CD4-positive, alpha-beta T cell (primary cell): ENCODE data around the gene CRTAC1. TPM values are rescaled to one million over a fixed set of nuclear protein-coding genes. Genes with fewer than 3 reads are reported as not detected.

ENCODE experiments used
- ATAC-seq: fragments of 200-7000 bp; cut with Tn5 transposase; one replicate; pipeline ENCODE4 v1.10.0; 2022; ENCODE audit warnings: mild to moderate bottlenecking; ENCODE audit not compliant: poor library complexity
- CTCF ChIA-PET: fragments of 350-600 bp; sonication (Branson Sonifier 250); formaldehyde crosslinking; loops from one replicate; lab custom pipeline; 2021; ENCODE audit warnings: antibody characterized with exemption, inconsistent platforms; lab: Charles Lee
- POLR2A ChIA-PET: fragments of 350-600 bp; sonication (Branson Sonifier 250); formaldehyde crosslinking; loops from one replicate; lab custom pipeline; 2021; ENCODE audit warnings: antibody characterized with exemption, inconsistent platforms; lab: Charles Lee
- DNase-seq, 14 experiments: peaks; one replicate each; pipeline ENCODE4 v3.0.0-alpha.2; 2013 to 2020; ENCODE audit warnings: mixed read lengths in 2 of 14
- H3K27ac ChIP-seq, 2 donors: one replicate each; pipeline versions ENCODE4 v1.5.1 to v1.7.0; 2013; ENCODE audit warnings: low read length in 2 of 2, low read depth in 1 of 2, mild to moderate bottlenecking in 1 of 2
- H3K27me3 ChIP-seq, 2 experiments: 1 replicate in 1 of 2; 2 replicates in 1 of 2; pipeline versions ENCODE4 v1.6.1 to v1.7.0; 2013; ENCODE audit warnings: low read length in 2 of 2, control low read depth in 1 of 2, mild to moderate bottlenecking in 1 of 2, moderate library complexity in 1 of 2; ENCODE audit not compliant: insufficient read depth in 2 of 2, control insufficient read depth in 1 of 2
- H3K36me3 ChIP-seq: one replicate; pipeline ENCODE4 v1.6.1; 2013; ENCODE audit warnings: low read length, control low read depth; ENCODE audit not compliant: insufficient read depth
- H3K4me1 ChIP-seq: one replicate; pipeline ENCODE4 v1.6.1; 2013; ENCODE audit warnings: low read length, control low read depth; ENCODE audit not compliant: insufficient read depth
- H3K4me3 ChIP-seq: one replicate; pipeline ENCODE4 v1.5.1; 2013; ENCODE audit warnings: mild to moderate bottlenecking, low read length, moderate library complexity
- H3K9me3 ChIP-seq, 2 experiments: 1 replicate in 1 of 2; 2 replicates in 1 of 2; pipeline versions ENCODE4 v1.6.1 to v1.7.0; 2013; ENCODE audit warnings: low read length in 2 of 2, mild to moderate bottlenecking in 2 of 2, control low read depth in 1 of 2, moderate library complexity in 1 of 2; ENCODE audit not compliant: control insufficient read depth in 1 of 2, insufficient read depth in 1 of 2
- H3K27ac Mint-ChIP-seq: one replicate; pipeline ENCODE4 v1.8.0; 2020; ENCODE audit warnings: mixed read lengths
- H3K27me3 Mint-ChIP-seq: one replicate; pipeline ENCODE4 v1.8.0; 2021; ENCODE audit warnings: mixed read lengths
- H3K36me3 Mint-ChIP-seq: one replicate; pipeline ENCODE4 v1.8.0; 2021; ENCODE audit warnings: low read depth, mixed read lengths
- H3K4me1 Mint-ChIP-seq: one replicate; pipeline ENCODE4 v1.8.0; 2021; ENCODE audit warnings: low read depth, mixed read lengths
- H3K4me3 Mint-ChIP-seq: one replicate; pipeline ENCODE4 v1.8.0; 2020; ENCODE audit warnings: mild to moderate bottlenecking, mixed read lengths
- H3K9me3 Mint-ChIP-seq: one replicate; pipeline ENCODE4 v1.8.0; 2020; ENCODE audit warnings: mixed read lengths
- intact Hi-C, 2 experiments: fragments of 100-400 bp; cut with DNase I in 1 of 2; cut with micrococcal nuclease in 1 of 2; formaldehyde crosslinking; loops; one replicate each; pipeline versions ENCODE4 v1.15.1 to v1.9.0; 2023 to 2025; cut with DNase I, micrococcal nuclease
- total RNA-seq, 174 experiments: library from RNA in 2 of 174; stranded (reverse) in 2 of 174; gene quantifications; one replicate each; pipeline ENCODE4 v1.2.3 and lab custom pipeline; 2021 to 2026
- TF ChIP-seq, protein P1 (sequence below): fragments of 200-600 bp; IDR thresholded peaks from one replicate; pipeline ENCODE4 v1.8.0; 2022; ENCODE audit warnings: antibody characterized with exemption, mild to moderate bottlenecking

CRTAC1 gene
- total RNA-seq, 2 experiments from 2014 or later: not detected

DNA sequence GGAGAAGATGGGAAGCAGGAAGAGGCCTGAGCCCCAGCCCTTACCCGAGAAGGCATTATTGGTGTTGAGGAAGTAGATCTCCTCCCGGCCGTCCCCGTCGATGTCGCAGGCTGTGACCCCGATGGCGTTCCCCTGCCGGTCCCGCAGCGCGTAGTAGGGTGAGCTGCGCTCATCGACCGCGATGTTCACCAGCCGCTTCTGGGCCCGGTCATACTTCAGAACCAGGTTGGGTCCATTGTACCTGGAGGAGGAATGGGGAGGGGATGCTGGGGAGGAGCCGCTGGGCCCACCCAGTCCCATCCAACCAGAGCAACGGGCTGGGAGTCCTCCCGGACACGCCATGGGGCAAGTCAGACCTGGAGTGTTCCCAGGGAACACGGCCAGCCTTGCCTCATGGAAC is 94.3 kb downstream of the CRTAC1 start:
- no peak overlapping the region for H3K27ac Mint-ChIP-seq
- no peaks in the 10 kb centered on the region for H3K36me3 ChIP-seq
- ChIA-PET POLR2A (no interaction called here), CTCF (no interaction called here)
- TF ChIP-seq, protein P1, sequence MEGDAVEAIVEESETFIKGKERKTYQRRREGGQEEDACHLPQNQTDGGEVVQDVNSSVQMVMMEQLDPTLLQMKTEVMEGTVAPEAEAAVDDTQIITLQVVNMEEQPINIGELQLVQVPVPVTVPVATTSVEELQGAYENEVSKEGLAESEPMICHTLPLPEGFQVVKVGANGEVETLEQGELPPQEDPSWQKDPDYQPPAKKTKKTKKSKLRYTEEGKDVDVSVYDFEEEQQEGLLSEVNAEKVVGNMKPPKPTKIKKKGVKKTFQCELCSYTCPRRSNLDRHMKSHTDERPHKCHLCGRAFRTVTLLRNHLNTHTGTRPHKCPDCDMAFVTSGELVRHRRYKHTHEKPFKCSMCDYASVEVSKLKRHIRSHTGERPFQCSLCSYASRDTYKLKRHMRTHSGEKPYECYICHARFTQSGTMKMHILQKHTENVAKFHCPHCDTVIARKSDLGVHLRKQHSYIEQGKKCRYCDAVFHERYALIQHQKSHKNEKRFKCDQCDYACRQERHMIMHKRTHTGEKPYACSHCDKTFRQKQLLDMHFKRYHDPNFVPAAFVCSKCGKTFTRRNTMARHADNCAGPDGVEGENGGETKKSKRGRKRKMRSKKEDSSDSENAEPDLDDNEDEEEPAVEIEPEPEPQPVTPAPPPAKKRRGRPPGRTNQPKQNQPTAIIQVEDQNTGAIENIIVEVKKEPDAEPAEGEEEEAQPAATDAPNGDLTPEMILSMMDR: no peak
- ATAC-seq (no peak), DNase-seq (no peak)
- no peak overlapping the region for H3K4me3 ChIP-seq
- H3K9me3 ChIP-seq: peaks cover 0 to 6% of the 10 kb centered on the region in 2 experiments
- no peaks in the 10 kb centered on the region for H3K36me3 Mint-ChIP-seq
- peaks cover 9 to 13% of the 10 kb centered on the region in 2 experiments for H3K27me3 ChIP-seq
- peaks cover 31% of the 10 kb centered on the region for H3K27me3 Mint-ChIP-seq
- no peaks in the 10 kb centered on the region for H3K4me1 Mint-ChIP-seq
- H3K27ac ChIP-seq: no peak overlapping the region
- intact Hi-C loops: no loop called here
- no peaks in the 10 kb centered on the region for H3K9me3 Mint-ChIP-seq
- H3K4me3 Mint-ChIP-seq: no peak overlapping the region
- H3K4me1 ChIP-seq: no peaks in the 10 kb centered on the region

GRCh38 chr10:97932932-97933530 is 97.4 kb downstream of the CRTAC1 start:
- ChIA-PET CTCF (no interaction called here), POLR2A (no interaction called here)
- H3K27ac ChIP-seq: no peak overlapping the region
- DNase-seq: no peak
- Mint-ChIP-seq H3K9me3 (no peaks in the 10 kb centered on the region), H3K36me3 (no peaks in the 10 kb centered on the region), H3K27ac (no peak overlapping the region), H3K4me3 (no peak overlapping the region), H3K27me3 (peaks cover 28% of the 10 kb centered on the region), H3K4me1 (no peaks in the 10 kb centered on the region)
- intact Hi-C loops: no loop called here
- TF ChIP-seq, protein P1: no peak
- ATAC-seq: no peak
- peaks cover 0 to 6% of the 10 kb centered on the region in 2 experiments for H3K9me3 ChIP-seq
- no peaks in the 10 kb centered on the region for H3K36me3 ChIP-seq
- H3K4me1 ChIP-seq: no peaks in the 10 kb centered on the region
- peaks cover 2 to 7% of the 10 kb centered on the region in 2 experiments for H3K27me3 ChIP-seq
- H3K4me3 ChIP-seq: no peak overlapping the region

- Mint-ChIP-seq H3K4me1 (no peaks in the 10 kb centered on the region), H3K27ac (no peak overlapping the region), H3K9me3 (no peaks in the 10 kb centered on the region), H3K27me3 (peaks cover 25% of the 10 kb centered on the region), H3K4me3 (no peak overlapping the region), H3K36me3 (no peaks in the 10 kb centered on the region)
- H3K27me3 ChIP-seq: peaks cover under 1 to 17% of the 10 kb centered on the region in 2 experiments
- CTCF ChIA-PET: no interaction called here
- POLR2A ChIA-PET: no interaction called here
- H3K9me3 ChIP-seq: peaks cover 0 to 3% of the 10 kb centered on the region in 2 experiments
- H3K4me3 ChIP-seq: no peak overlapping the region
- H3K4me1 ChIP-seq: no peaks in the 10 kb centered on the region
- TF ChIP-seq, protein P1: no peak
- ATAC-seq (no peak), DNase-seq (no peak)
- intact Hi-C loops: no loop called here
- no peak overlapping the region for H3K27ac ChIP-seq
- H3K36me3 ChIP-seq: no peaks in the 10 kb centered on the region
Observed at GRCh38 chr10:97931041-97931440, 99.4 kb downstream of the CRTAC1 start.
